ENCODE measurements around the gene ANKS1A.

ANKS1A gene

GRCh38 chr6:35065441-35065800 lies 176.4 kb downstream of the ANKS1A start:
- H3K4me3 ChIP-seq (ENCODE audit: severe bottlenecking): no peak overlapping the region
- ATAC-seq (ENCODE audit: low read depth): no peak
- H3K36me3 ChIP-seq (ENCODE audit: low read depth): no peaks in the 10 kb centered on the region; the same call in 1 of the 2 replicates
- H3K27ac ChIP-seq (ENCODE audit: poor library complexity, severe bottlenecking): no peak overlapping the region
- DNase-seq (ENCODE audit: low spot score): no peak
- H3K27me3 ChIP-seq (ENCODE audit: insufficient read depth, poor library complexity, severe bottlenecking): no peaks in the 10 kb centered on the region
- no peaks in the 10 kb centered on the region for H3K9me3 ChIP-seq (ENCODE audit: severe bottlenecking)
- H3K4me1 ChIP-seq (ENCODE audit: insufficient read depth, poor library complexity, severe bottlenecking): no peaks in the 10 kb centered on the region
- TF ChIP-seq CTCF (IDR thresholded peaks at IDR 0.05; ENCODE audit: poor library complexity, severe bottlenecking): no peak

GRCh38 chr6:35065870-35066269 lies 176.8 kb downstream of the ANKS1A start:
- no peak for DNase-seq (ENCODE audit: low spot score)
- H3K36me3 ChIP-seq (ENCODE audit: low read depth): no peaks in the 10 kb centered on the region; the same call in 1 of the 2 replicates
- H3K4me1 ChIP-seq (ENCODE audit: insufficient read depth, poor library complexity, severe bottlenecking): no peaks in the 10 kb centered on the region
- TF ChIP-seq CTCF (IDR thresholded peaks at IDR 0.05; ENCODE audit: poor library complexity, severe bottlenecking): no peak
- H3K27ac ChIP-seq (ENCODE audit: poor library complexity, severe bottlenecking): no peak overlapping the region
- H3K27me3 ChIP-seq (ENCODE audit: insufficient read depth, poor library complexity, severe bottlenecking): no peaks in the 10 kb centered on the region
- no peak overlapping the region for H3K4me3 ChIP-seq (ENCODE audit: severe bottlenecking)
- H3K9me3 ChIP-seq (ENCODE audit: severe bottlenecking): no peaks in the 10 kb centered on the region
- no peak for ATAC-seq (ENCODE audit: low read depth)

GRCh38 chr6:35067234-35067633 lies 178.2 kb downstream of the ANKS1A start:
- no peak for DNase-seq (ENCODE audit: low spot score)
- Histone ChIP-seq H3K36me3 (ENCODE audit: low read depth) (no peaks in the 10 kb centered on the region), H3K9me3 (ENCODE audit: severe bottlenecking) (no peaks in the 10 kb centered on the region), H3K4me3 (ENCODE audit: severe bottlenecking) (no peak overlapping the region), H3K4me1 (ENCODE audit: insufficient read depth, poor library complexity, severe bottlenecking) (no peaks in the 10 kb centered on the region), H3K27me3 (ENCODE audit: insufficient read depth, poor library complexity, severe bottlenecking) (no peaks in the 10 kb centered on the region), H3K27ac (ENCODE audit: poor library complexity, severe bottlenecking) (no peak overlapping the region)
- no peak for ATAC-seq (ENCODE audit: low read depth)
- no peak for TF ChIP-seq CTCF (IDR thresholded peaks at IDR 0.05; ENCODE audit: poor library complexity, severe bottlenecking)

- Histone ChIP-seq H3K36me3 (ENCODE audit: low read depth) (no peaks in the 10 kb centered on the region), H3K4me3 (ENCODE audit: severe bottlenecking) (no peak overlapping the region), H3K27me3 (ENCODE audit: insufficient read depth, poor library complexity, severe bottlenecking) (no peaks in the 10 kb centered on the region), H3K4me1 (ENCODE audit: insufficient read depth, poor library complexity, severe bottlenecking) (no peaks in the 10 kb centered on the region), H3K9me3 (ENCODE audit: severe bottlenecking) (no peaks in the 10 kb centered on the region), H3K27ac (ENCODE audit: poor library complexity, severe bottlenecking) (no peak overlapping the region)
- ATAC-seq (ENCODE audit: low read depth) (no peak), DNase-seq (ENCODE audit: low spot score) (no peak)
- TF ChIP-seq CTCF (IDR thresholded peaks at IDR 0.05; ENCODE audit: poor library complexity, severe bottlenecking): no peak
These were observed 179.2 kb downstream of the ANKS1A start for GRCh38 chr6:35068206-35068605.

GRCh38 chr6:35068644-35069043 lies 179.6 kb downstream of the ANKS1A start:
- Histone ChIP-seq H3K4me1 (ENCODE audit: insufficient read depth, poor library complexity, severe bottlenecking) (no peaks in the 10 kb centered on the region), H3K9me3 (ENCODE audit: severe bottlenecking) (no peaks in the 10 kb centered on the region), H3K27ac (ENCODE audit: poor library complexity, severe bottlenecking) (no peak overlapping the region), H3K36me3 (ENCODE audit: low read depth) (no peaks in the 10 kb centered on the region), H3K4me3 (ENCODE audit: severe bottlenecking) (no peak overlapping the region), H3K27me3 (ENCODE audit: insufficient read depth, poor library complexity, severe bottlenecking) (no peaks in the 10 kb centered on the region)
- no peak for DNase-seq (ENCODE audit: low spot score)
- TF ChIP-seq CTCF (IDR thresholded peaks at IDR 0.05; ENCODE audit: poor library complexity, severe bottlenecking): no peak
- ATAC-seq (ENCODE audit: low read depth): no peak
